B cell (primary cell): ENCODE results near the gene HOXA5. TPM values are rescaled to one million over a fixed set of nuclear protein-coding genes. Genes with fewer than 3 reads are reported as not detected.
A peak's percentile ranks its signal among the peaks of the same experiment; 100 is the strongest.

ENCODE experiments used
- ATAC-seq: fragments of 200-7000 bp; cut with Tn5 transposase; one replicate; pipeline ENCODE4 v1.10.0; 2021; ENCODE audit warnings: low read depth, mild to moderate bottlenecking, moderate number of reproducible peaks, moderate library complexity
- CTCF ChIA-PET: fragments of 350-600 bp; sonication (Branson Sonifier 250); formaldehyde crosslinking; loops from one replicate; lab custom pipeline; 2021; ENCODE audit warnings: antibody characterized with exemption, inconsistent platforms; lab: Charles Lee
- POLR2A ChIA-PET: fragments of 350-600 bp; sonication (Branson Sonifier 250); formaldehyde crosslinking; loops from one replicate; lab custom pipeline; 2021; ENCODE audit warnings: antibody characterized with exemption; lab: Charles Lee
- DNase-seq: peaks from one replicate; pipeline ENCODE4 v3.0.0; 2013
- H2AFZ ChIP-seq: 2 replicates; pipeline ENCODE4 v1.6.1; 2012; ENCODE audit warnings: mild to moderate bottlenecking, low read depth, low read length; ENCODE audit not compliant: insufficient read depth, poor library complexity, severe bottlenecking
- H3K27ac ChIP-seq, 2 donors: 1 replicate in 1 of 2; 2 replicates in 1 of 2; pipeline ENCODE4 v1.5.1; 2012 to 2013; ENCODE audit warnings: low read length in 2 of 2, mild to moderate bottlenecking in 2 of 2, moderate library complexity in 1 of 2
- H3K27me3 ChIP-seq, 4 experiments: fragments of 200-600 bp in 1 of 4; sonication (generic) in 1 of 4; replicated peaks in 1 of 4; 1 replicate in 2 of 4; 2 replicates in 2 of 4; pipeline versions ENCODE4 v1.6.1 to v1.7.0; 2013 to 2016; ENCODE audit warnings: low read length in 3 of 4, mild to moderate bottlenecking in 2 of 4, mixed read lengths in 1 of 4, moderate library complexity in 1 of 4; ENCODE audit not compliant: insufficient read depth in 4 of 4, control insufficient read depth in 3 of 4; ENCODE audit errors: control extremely low read depth in 1 of 4
- H3K36me3 ChIP-seq, 2 experiments: replicated peaks in 1 of 2; 1 replicate in 1 of 2; 2 replicates in 1 of 2; pipeline versions ENCODE4 v1.6.1 to v1.7.1; 2013; ENCODE audit warnings: low read length in 1 of 2; ENCODE audit not compliant: insufficient read depth in 2 of 2, control insufficient read depth in 1 of 2; ENCODE audit errors: control extremely low read depth in 1 of 2, extremely low read depth in 1 of 2
- H3K4me1 ChIP-seq, 2 donors: fragments of 200-600 bp in 1 of 2; sonication (generic) in 1 of 2; 1 replicate in 1 of 2; 2 replicates in 1 of 2; pipeline versions ENCODE4 v1.5.1 to v1.6.1; 2013 to 2017; ENCODE audit warnings: low read length in 2 of 2; ENCODE audit not compliant: control insufficient read depth in 2 of 2, insufficient read depth in 2 of 2
- H3K4me2 ChIP-seq: replicated peaks from 2 replicates; pipeline ENCODE3; 2012; ENCODE audit warnings: mild to moderate bottlenecking, low read depth, low read length; ENCODE audit not compliant: poor library complexity, severe bottlenecking
- H3K4me3 ChIP-seq, 5 experiments: fragments of 200-600 bp in 1 of 5; sonication (generic) in 1 of 5; 1 replicate in 3 of 5; 2 replicates in 2 of 5; pipeline versions ENCODE4 v1.5.1 to v1.7.0; 2011 to 2016; ENCODE audit warnings: low read length in 4 of 5, mild to moderate bottlenecking in 4 of 5, low read depth in 2 of 5, control low read depth in 1 of 5, moderate library complexity in 1 of 5; ENCODE audit not compliant: insufficient read depth in 1 of 5; ENCODE audit errors: control extremely low read depth in 1 of 5, extremely low read depth in 1 of 5
- H3K79me2 ChIP-seq: fragments of 200-600 bp; sonication (generic); one replicate; pipeline ENCODE4 v1.6.0; 2016; ENCODE audit warnings: low read length; ENCODE audit not compliant: control insufficient read depth, insufficient read depth
- H3K9ac ChIP-seq: fragments of 200-600 bp; sonication (generic); 2 replicates; pipeline ENCODE4 v1.6.1; 2017; ENCODE audit warnings: mild to moderate bottlenecking, low read length, moderate library complexity
- H3K9me3 ChIP-seq, 3 donors: one replicate each; pipeline versions ENCODE4 v1.6.1 to v1.7.1; 2013; ENCODE audit warnings: low read length in 2 of 3; ENCODE audit not compliant: control insufficient read depth in 2 of 3, insufficient read depth in 1 of 3; ENCODE audit errors: control extremely low read depth in 1 of 3
- H4K20me1 ChIP-seq: 2 replicates; pipeline ENCODE4 v1.6.0; 2012; ENCODE audit warnings: mild to moderate bottlenecking, low read length; ENCODE audit not compliant: insufficient read depth, control insufficient read depth, poor library complexity, severe bottlenecking
- H3K27ac Mint-ChIP-seq: one replicate; pipeline ENCODE4 v1.8.0; 2021; ENCODE audit warnings: mixed read lengths
- H3K27me3 Mint-ChIP-seq: one replicate; pipeline ENCODE4 v1.8.0; 2021; ENCODE audit warnings: mixed read lengths
- H3K4me1 Mint-ChIP-seq: one replicate; pipeline ENCODE4 v1.8.0; 2021; ENCODE audit warnings: mixed read lengths
- H3K4me3 Mint-ChIP-seq: one replicate; pipeline ENCODE4 v1.8.0; 2021; ENCODE audit warnings: mixed read lengths
- H3K9me3 Mint-ChIP-seq: one replicate; pipeline ENCODE4 v1.8.0; 2022; ENCODE audit warnings: mixed read lengths; ENCODE audit not compliant: insufficient read depth
- EZH2 ChIP-seq: IDR thresholded peaks from 2 replicates; pipeline ENCODE4 v1.6.1; 2012; ENCODE audit warnings: borderline replicate concordance, low read depth, mild to moderate bottlenecking, moderate library complexity, low read length; ENCODE audit not compliant: insufficient read depth, poor library complexity, severe bottlenecking
- WGBS: methylation state at CpG from one replicate; pipeline ENCODE4 v1.1.5; 2013; ENCODE audit warnings: missing lambda C conversion rate; ENCODE audit not compliant: insufficient coverage; 5-methylcytosine and 5-hydroxymethylcytosine counted together
- intact Hi-C: fragments of 100-400 bp; cut with micrococcal nuclease; formaldehyde crosslinking; loops from one replicate; pipeline ENCODE4 v1.10.0; 2022
- polyA plus RNA-seq: library from polyadenylated mRNA; depleted of rRNA; stranded (reverse); fragments of >200 nt; gene quantifications from 2 replicates; pipeline ENCODE4 v1.2.3, GENCODE V29; 2012
- total RNA-seq, 2 donors: library from RNA; stranded (reverse); fragments of 120-200 nt in 1 of 2; gene quantifications; 1 replicate in 1 of 2; 2 replicates in 1 of 2; pipeline versions ENCODE4 v1.2.3 to v1.2.4, GENCODE V29; 2013 to 2022
- TF ChIP-seq, protein P1 (sequence below): fragments of 200-600 bp; IDR thresholded peaks from one replicate; pipeline ENCODE4 v1.8.0; 2022; ENCODE audit warnings: antibody characterized with exemption, mild to moderate bottlenecking

Gene HOXA5
- total and polyA plus RNA-seq, 2 donors (not counting 1 experiment from before 2014, with no cell fraction given) = not detected

DNA sequence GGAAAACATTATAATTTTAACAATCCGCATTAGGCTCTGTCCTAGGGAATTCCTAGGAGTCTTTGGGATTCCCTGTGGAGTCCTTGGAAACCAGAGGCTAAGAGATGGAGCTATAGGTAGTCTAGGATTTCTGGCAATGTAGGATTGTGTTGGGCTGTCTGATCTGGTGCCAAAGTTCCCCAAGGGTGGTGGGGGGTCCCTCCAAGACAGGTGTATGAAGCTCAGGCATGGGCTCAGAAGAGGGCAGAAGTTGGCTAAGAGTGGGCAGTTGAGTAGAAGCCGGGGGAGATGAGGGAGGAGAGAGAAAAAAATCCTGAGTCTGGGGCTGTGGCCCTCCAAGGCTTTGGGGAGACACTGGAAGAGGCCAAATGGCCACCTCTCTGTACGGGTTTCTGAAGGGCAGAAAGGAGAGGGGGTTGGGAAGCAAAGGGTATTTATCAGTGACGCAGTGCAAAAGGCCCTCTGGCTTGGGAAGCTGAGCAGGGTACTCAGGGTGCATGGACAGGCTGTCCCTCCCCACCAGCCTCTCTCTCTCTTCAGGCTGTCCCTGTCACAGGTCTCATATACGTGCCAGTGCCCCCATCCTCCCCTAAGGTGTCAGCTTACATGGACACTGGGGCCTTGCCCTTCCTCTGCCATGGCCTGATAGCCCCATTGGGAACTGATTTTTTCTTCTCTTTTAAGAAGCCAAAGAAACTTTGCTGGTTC lies 3.2 kb upstream of the HOXA5 start:
- H3K4me2 ChIP-seq = peak overlapping the region; percentile 69
- CTCF ChIA-PET = interaction anchor here (6.9 kb wide), 1 partner anchor 16 kb away, joined by 52 read pairs; no protein-coding TSS in a partner anchor

More for the DNA sequence above, 3.2 kb upstream of the HOXA5 start:
- H3K27ac ChIP-seq = no peak overlapping the region
- Mint-ChIP-seq H3K9me3 (no peaks in the 10 kb centered on the region), H3K27me3 (peaks cover 61% of the 10 kb centered on the region), H3K4me3 (peak overlapping the region; percentile 80), H3K4me1 (peaks cover 31% of the 10 kb centered on the region), H3K27ac (no peak overlapping the region)
- no peaks in the 10 kb centered on the region for H3K79me2 ChIP-seq
- H3K9me3 ChIP-seq = peaks cover 0 to 73% (median 0%) of the 10 kb centered on the region in 3 donors
- POLR2A ChIA-PET = no interaction called here
- peaks cover 38 to 40% of the 10 kb centered on the region in 2 donors for H3K4me1 ChIP-seq
- peaks cover 0 to 89% (median 57%) of the 10 kb centered on the region in 4 experiments for H3K27me3 ChIP-seq
- intact Hi-C loops = no loop called here
- peak; percentile 3 for DNase-seq
- ATAC-seq = no peak
- WGBS = 91% methylated on average over 3 of the region's 5 CpGs
- no peaks in the 10 kb centered on the region for H4K20me1 ChIP-seq
- TF ChIP-seq, protein P1, sequence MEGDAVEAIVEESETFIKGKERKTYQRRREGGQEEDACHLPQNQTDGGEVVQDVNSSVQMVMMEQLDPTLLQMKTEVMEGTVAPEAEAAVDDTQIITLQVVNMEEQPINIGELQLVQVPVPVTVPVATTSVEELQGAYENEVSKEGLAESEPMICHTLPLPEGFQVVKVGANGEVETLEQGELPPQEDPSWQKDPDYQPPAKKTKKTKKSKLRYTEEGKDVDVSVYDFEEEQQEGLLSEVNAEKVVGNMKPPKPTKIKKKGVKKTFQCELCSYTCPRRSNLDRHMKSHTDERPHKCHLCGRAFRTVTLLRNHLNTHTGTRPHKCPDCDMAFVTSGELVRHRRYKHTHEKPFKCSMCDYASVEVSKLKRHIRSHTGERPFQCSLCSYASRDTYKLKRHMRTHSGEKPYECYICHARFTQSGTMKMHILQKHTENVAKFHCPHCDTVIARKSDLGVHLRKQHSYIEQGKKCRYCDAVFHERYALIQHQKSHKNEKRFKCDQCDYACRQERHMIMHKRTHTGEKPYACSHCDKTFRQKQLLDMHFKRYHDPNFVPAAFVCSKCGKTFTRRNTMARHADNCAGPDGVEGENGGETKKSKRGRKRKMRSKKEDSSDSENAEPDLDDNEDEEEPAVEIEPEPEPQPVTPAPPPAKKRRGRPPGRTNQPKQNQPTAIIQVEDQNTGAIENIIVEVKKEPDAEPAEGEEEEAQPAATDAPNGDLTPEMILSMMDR = no peak
- no peak for TF ChIP-seq EZH2
- H3K9ac ChIP-seq = no peak overlapping the region
- H3K36me3 ChIP-seq = no peaks in the 10 kb centered on the region
- no peak overlapping the region for H2AFZ ChIP-seq
- no peak overlapping the region for H3K4me3 ChIP-seq
